ENCODE data around the gene PRLR.

PRLR gene

DNA sequence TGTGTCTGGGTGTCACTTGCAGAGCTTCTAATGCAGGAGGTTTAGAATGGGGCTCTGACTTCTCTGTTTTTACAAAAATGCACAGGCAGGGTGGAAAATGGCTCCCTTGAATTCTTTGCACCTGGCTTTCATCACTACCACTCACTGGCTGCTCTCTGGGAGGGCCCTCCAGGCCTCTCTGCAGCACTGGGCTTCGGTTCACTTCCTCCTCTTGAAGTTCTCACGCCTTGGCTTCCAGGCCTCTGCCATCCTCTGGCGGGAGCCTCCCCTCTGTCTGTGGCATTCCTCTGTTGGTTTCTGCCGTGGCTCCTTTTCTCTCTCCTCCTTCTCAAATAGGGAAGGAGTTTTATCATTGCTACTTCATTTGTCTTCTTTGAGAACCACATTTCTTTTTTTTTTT lies 2.8 kb upstream of the PRLR start:
- no peak for DNase-seq

GRCh38 chr5:35232124-35232523 lies 1.8 kb upstream of the PRLR start:
- DNase-seq, result no peak

GRCh38 chr5:35229076-35230037 lies 930 bp downstream of the PRLR start:
- DNase-seq, result no peak

DNA sequence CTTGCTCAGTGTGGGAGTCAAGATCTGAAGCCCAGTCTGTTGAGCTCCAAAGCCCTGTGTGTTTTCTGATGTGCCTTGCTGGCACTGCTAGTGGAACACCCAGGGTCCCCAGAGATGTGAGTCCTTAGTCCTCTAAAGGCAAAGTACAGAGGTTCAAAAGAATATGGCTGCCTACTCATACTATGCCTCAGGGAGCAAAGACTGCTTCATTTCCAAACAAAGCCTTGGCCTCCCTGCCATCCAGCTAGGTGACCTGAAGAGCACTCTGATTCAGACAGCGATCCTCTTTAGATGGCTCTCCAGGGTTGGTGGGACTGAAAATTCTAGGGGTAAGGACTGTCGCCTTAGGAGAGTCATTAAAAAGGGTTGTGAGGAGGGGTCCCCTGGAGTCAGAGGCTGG lies 2.0 kb downstream of the PRLR start:
- no peak for DNase-seq

DNA sequence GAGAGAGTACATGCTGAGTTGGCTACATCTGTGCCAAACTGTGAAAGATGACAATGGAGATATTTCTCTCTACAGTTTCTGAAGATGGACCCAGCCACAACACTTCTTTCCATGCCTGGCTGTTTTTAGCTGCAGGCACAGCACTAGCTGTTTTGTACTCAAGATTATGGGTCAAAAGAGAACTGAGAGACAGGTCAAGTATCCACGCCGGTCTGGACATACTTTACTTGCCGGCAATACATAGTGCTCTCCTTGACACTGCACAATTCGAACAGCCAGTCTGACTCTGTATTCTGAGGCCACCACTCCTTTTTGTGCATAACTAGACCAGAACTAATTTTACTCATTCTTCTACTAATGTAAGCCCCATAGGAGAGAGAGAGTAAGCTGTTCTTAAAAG lies 2.6 kb downstream of the PRLR start:
- DNase-seq, result no peak

- no peak for DNase-seq
These were observed 6.4 kb downstream of the PRLR start for GRCh38 chr5:35223787-35224395.

GRCh38 chr5:35220967-35221366 lies 9.3 kb downstream of the PRLR start:
- no peak for DNase-seq

DNA sequence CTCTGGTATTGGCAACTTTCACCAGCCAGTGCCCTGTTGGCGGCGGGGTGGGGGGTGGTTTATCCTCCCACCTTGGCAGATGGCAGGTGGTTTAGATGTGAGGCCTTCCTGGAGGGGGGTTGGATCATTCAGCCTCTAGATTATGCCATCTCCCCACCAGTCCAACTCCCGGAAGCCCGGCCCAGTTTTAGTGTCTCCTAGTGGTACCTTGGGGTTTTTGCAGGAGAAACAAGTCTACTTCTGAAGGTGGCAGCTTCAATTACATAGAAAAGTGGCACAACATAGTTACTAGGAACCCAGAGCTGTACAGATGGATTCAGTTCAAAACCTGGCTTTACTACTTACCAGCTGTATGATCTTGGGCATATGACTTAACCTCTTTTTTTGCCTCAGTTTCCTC lies 11.3 kb downstream of the PRLR start:
- DNase-seq, result no peak

DNA sequence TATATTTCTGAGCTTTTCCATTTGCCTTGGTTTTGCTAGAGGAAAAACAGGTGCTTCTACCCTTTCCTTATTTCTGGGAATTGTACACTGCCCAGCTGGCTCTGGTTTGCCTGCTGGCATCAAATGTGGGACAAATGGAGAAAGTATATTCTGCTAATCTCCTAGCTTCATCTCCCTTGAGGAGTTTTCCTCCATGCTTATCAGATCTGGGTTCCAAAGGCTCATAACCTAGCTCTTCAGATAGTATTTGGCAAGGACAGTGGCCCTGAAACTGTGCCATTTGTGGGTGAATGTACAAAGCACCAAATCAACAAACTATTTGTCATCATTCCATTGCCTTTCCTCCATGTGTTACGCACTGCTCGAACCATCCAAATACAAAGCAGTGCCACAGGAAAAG lies 16.2 kb downstream of the PRLR start:
- DNase-seq, result no peak

- DNase-seq, result no peak
These were observed 16.7 kb downstream of the PRLR start for GRCh38 chr5:35213608-35214007.

- DNase-seq, result no peak
These were observed 17.9 kb downstream of the PRLR start for GRCh38 chr5:35212122-35212982.

- no peak for DNase-seq
These were observed 20.4 kb downstream of the PRLR start for GRCh38 chr5:35209862-35210261.

DNA sequence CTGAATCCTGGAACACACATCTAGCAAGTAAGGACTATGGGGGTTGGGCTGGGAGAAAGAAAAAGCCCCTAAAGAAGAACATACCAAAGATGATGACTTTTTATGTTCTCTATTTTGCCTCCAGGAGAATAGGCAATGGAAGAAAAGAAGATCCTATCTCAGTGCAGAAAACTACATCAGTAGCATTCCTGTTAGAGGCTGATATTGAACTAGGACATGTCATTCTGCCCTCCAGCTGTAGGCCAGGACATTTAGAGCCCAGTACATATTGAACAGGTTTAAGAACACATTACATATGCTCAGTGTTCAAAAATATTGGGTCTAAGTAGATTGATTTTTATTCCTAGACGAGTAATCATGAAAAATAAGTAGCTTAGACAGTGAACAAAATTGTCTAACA lies 24.7 kb downstream of the PRLR start:
- no peak for DNase-seq

GRCh38 chr5:35205186-35205585 lies 25.1 kb downstream of the PRLR start:
- no peak for DNase-seq

DNA sequence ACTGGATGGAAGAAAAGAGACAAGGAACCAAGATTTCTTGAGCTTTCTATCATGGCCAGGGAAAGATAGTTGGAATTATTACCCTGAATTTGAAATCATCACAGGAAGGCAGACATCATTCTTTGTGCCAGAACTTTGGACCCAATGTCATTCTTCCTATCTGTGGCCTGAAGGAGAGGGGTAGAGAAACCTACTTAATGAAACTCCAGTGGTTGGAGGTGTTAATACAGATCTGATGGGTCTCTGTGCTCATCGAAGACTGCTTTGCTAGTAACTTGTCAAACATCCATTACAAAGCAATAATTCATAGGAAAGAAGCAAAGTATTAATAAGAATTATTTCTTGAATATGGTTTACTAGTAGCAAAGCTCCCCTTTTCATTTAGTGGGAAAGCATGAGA lies 26.9 kb downstream of the PRLR start:
- no peak for DNase-seq

- no peak for DNase-seq
These were observed 27.8 kb downstream of the PRLR start for GRCh38 chr5:35202319-35203111.

- DNase-seq, result no peak
These were observed 29.0 kb downstream of the PRLR start for GRCh38 chr5:35201291-35201690.

GRCh38 chr5:35199886-35200285 lies 30.4 kb downstream of the PRLR start:
- DNase-seq, result no peak

DNA sequence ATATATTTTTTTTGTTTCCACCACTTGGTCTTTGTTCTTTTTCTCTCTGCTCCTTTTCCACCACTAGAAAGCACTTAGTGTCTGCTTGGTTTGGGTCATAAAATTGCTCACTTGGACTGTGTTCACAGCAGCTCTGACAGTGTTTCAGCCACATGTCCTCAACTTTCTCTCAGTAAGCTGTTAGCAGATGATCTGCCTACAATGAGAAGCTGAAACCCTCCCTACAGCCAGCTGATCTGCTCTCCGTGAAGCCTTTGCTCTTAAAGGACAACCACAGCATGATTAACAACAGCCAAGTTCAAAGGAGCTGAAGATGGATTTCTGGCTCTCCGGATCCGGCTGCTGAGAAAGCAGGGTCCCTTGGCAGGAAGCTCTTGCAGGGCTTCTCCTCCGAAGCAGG lies 31.6 kb downstream of the PRLR start:
- DNase-seq, result no peak

GRCh38 chr5:35198075-35198474 lies 32.2 kb downstream of the PRLR start:
- no peak for DNase-seq

DNA sequence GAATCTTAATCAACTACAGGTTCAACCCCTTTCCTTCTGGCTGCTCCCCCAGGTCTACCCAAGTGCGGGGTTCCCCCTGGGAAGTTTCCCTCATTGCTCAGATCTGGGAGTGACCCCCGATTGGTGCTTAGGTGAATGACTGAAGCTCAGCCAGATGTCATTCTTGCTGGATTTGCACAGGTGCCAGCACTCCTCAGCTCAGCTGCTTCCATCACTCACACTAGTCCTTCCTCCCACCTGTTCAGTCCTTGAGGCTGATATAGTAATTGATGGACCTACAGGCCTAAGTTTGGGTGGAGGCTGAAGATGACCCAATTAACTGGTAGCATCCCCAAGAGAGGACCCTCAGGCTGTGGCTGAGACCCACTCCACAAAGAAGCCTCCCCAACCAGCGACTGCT lies 32.9 kb downstream of the PRLR start:
- DNase-seq, result no peak

DNA sequence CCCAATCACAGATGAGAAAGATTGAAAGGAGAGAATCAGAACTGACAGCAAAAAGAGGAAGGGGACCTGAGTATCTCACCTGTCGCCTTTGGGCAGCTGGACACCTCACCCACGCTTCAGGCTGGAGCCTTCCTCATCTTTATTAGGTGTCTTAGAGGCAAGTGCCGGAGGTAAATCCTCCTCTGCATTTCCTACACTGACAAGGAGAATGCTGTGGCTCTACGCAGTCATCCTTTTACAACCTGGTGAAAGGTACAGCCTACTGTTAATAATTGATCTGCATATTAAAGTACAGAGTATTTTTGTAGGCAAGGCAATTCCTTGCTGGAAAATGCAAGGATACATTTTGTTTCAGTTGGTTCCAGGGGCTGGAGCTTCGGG lies 34.8 kb downstream of the PRLR start:
- DNase-seq, result no peak
